Inflammatory macrophage treated with lipopolysaccharide for 1 hour (primary cell): ENCODE data around the gene UBE2D4.
"Not testable (repeated sequence)": the region's sequence is repeated elsewhere in the genome, so short reads cannot be mapped to it uniquely, and the experiment has no call there.

Experiments used
- DNase-seq, 2 donors: peaks; one replicate each; pipeline ENCODE4 v3.0.0-alpha.2; 2020 to 2022

Gene UBE2D4

DNA sequence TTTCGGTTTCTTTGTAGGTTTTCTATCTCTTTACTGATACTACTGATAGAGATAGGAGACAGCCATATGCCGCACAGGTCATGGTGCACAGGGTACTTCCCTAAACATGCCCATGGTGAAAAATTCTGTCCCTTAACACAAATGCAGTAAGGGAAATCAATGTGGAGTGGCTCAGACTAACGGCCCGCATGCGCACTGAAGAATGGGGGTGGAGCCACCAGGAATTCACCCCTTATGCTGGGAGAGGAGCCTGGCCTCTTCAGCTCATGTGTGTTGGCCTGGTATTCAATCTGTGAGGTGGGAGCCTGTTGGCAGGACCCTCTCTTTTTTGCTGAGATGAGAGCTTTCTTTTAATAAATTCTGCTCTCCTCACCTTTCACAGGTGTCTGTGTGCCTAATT, 11.4 kb upstream of the UBE2D4 start:
- DNase-seq = no peak

DNA sequence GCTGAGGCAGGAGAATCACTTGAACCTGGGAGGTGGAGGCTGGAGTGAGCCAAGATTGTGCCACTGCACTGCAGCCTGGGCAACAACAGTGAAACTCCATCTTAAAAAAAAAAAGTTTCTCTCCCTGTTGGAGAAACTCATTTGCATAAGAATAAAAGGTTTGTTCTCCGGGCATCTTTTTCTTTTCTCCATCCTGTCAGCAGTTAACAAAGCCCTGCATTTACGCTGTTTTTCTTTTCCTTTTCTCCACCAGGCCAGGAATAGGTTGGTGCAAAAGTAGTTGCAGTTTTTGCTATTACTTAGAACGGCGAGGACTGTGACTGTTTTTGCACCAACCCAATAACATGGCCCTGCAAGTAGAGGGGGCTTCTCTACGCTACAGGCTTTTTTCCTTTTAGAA, 10.3 kb upstream of the UBE2D4 start:
- no peak for DNase-seq

DNA sequence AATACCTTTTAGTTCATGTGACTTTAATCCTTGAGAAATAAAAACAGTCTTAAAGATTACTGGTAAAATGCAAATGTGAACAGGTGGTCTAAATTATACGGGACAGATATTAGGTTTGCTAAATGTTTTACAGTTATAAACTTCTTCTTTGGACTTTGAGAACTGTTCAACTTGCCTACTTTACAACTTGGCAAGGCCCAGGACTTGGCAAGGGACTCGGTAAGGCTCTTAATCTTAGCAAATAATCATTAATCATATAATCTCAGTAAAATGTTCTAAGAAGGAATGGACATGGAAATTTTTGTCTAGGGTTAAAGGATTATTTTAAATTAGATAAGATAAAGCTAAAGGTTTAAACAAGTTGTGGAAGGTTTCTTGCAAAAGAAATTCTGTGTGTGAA, 4.8 kb upstream of the UBE2D4 start:
- no peak for DNase-seq

- DNase-seq = no peak
Observed at GRCh38 chr7:43922726-43923125, 3.5 kb upstream of the UBE2D4 start.

DNA sequence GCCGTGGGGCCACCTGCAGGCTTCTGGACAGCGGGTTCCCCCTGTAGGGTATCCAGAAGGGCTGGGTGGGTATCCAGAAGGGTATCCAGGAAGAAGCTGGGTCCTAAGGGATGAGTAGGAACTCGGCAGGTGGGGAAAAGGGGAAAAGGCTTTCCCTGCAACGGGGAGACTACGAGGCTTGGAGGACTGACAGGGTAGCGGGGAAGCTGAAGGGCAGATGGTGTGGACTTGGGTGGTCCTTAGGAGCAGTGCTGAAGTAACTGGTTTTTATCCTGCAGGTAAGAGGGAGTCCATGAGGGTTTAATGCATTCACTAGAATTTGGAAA, 525 bp downstream of the UBE2D4 start:
- no peak for DNase-seq

DNA sequence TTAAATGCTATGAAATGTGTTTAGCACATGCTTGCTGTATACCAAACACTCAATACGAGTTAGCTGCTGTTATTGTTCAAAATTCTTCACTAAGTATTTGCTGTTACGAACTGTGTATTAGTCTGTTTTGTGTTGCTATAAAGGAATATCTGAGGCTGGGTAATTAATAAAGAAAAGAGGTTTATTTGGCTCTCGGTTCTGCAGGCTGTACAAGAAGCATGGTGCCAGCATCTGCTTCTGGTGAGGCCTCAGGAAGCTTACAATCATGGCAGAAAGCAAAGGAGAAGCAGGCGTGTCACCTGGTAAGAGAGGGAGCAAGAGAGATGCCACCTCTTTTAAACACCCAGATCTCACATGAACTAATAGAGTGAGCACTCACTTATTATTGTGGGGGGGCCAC, 1.6 kb downstream of the UBE2D4 start:
- DNase-seq = no peak

- no peak for DNase-seq
Observed at GRCh38 chr7:43929529-43930457, 3.6 kb downstream of the UBE2D4 start.

- DNase-seq = no peak
Observed at GRCh38 chr7:43931346-43931745, 5.1 kb downstream of the UBE2D4 start.

GRCh38 chr7:43933902-43934560, 7.8 kb downstream of the UBE2D4 start:
- DNase-seq = no peak

GRCh38 chr7:43937444-43937843, 11.2 kb downstream of the UBE2D4 start:
- DNase-seq = no peak

- DNase-seq = no peak
Observed at GRCh38 chr7:43938892-43939482, 12.8 kb downstream of the UBE2D4 start.

GRCh38 chr7:43942250-43942649, 16.0 kb downstream of the UBE2D4 start:
- no peak for DNase-seq

GRCh38 chr7:43942997-43943396, 16.8 kb downstream of the UBE2D4 start:
- DNase-seq = no peak

DNA sequence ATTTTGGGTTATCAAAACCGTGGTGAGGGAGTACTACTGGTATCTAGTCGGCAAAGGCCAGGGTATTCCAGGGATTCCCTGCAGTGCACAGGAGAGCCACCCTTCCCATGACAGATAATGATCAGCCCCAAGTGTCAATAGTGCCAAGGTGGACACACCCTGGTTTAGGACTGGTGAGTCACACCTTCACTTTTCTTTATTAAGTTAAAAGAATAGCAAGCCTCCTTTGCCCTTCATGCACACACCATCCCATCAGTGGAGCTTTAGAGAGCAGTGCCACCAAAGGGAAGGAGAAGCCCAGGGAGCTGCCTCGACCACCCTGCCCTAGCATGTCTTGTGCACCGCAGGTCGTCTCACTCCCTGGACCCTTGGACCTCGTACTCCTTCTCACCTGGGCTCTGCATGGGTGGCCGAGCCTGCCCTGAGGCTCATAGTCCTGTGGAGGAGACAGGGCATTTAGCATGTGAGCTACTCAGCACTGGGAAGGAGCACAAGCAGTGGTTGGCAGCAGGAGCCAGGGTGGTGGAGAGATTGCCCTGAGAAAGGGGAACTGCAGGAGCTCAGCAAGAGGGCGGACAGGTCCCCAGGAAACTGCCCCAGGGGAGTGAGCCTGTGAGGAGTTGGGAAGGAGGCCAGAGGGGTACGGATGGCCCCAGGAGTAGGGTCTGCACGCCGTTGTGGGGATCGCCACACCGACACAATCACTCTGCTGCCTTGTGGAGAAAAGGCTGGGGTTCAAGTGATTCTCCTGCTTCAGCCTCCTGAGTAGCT, 17.4 kb downstream of the UBE2D4 start:
- DNase-seq = no peak

- DNase-seq = no peak
Observed at GRCh38 chr7:43944286-43944685, 18.1 kb downstream of the UBE2D4 start.

DNA sequence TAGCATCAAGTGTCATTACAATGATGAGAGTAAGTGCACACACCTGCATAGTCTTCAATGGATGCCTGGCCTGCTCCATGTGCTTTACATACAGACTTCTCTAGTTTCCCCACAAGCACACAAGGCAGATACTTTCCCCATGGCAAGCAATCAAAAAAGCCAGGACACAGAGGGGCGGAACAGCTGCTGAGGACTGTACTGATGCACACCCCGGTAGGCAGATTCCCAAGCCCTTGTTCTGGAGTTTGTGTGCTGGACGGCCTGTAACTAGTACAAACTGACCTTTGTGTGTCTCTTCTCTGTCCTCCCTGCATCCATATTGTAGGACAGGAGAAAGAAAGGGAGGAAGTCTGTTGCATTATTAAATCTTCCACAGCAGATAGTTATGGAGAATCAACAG, 25.8 kb downstream of the UBE2D4 start:
- no peak for DNase-seq

DNA sequence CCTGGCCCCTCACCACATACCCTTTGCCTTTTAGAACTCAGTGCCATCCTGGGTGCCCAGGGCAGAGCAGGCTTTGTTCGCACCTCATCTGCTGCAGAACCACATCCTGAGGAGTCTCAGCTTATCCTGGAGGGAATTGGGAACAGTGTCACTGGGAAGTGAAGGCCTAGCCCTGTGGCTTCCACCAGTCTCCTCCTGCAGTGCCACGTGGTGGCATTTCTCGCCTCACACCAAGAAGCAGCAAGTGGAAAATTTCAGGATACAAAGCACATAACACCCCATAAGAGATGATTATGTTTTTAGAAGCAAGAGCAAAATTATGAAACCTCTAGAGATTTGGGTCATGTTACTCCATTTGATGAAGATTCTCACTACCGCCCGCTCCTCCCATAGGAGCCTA, 26.8 kb downstream of the UBE2D4 start:
- DNase-seq = no peak

GRCh38 chr7:43954524-43955228, 28.4 kb downstream of the UBE2D4 start:
- DNase-seq = peak; percentile 1 to 6

DNA sequence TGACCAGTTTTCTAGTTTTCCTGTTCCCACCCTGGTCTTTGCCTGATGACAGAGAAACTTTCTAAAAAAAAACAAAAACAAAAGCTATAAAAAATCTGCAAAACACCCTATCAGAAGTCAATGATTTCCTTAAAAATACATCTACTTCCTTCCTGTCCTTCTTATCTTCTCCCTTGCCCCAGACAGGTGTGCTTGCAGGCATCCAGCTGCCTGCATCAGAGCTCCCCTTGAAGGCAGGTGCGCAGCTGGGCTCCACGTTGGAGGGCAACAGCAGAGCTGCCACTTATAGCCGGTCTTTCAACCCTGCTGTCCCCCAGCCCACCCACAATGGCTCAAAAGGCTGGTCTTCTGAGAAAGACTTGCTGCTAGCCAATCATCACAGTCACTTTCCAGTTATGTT, 29.8 kb downstream of the UBE2D4 start:
- DNase-seq = no peak

DNA sequence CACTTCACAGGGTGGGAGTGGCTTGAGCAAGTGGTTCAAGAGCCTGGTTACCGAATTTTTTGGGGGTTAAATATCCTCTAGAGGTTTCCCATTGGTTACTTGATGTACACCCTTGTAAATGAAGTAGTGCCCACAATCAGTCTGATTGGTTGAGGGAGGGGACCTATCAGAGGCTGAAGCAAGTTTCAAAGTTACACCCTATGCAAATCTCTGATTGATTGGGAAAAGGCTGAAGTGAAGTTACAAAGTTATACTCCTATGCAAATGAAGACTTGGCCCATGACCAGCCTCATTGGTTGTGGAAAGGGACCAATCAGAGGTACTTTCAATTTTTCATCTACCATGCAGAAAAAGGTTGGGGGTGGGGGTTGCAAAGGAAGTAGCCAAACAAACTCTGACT, 34.7 kb downstream of the UBE2D4 start:
- no peak for DNase-seq

GRCh38 chr7:43966392-43966791, 40.2 kb downstream of the UBE2D4 start:
- not testable (repeated sequence) for DNase-seq

GRCh38 chr7:43968172-43969040, 42.2 kb downstream of the UBE2D4 start:
- DNase-seq = not testable (repeated sequence)
